Activated CD8-positive, alpha-beta T cell treated with anti-CD3 and anti-CD28 coated beads for 36 hours (primary cell): ENCODE results near the gene NKD2. TPM values are rescaled to one million over a fixed set of nuclear protein-coding genes. Genes with fewer than 3 reads are reported as not detected.

Experiments used
- ATAC-seq: fragments of 200-7000 bp; cut with Tn5 transposase; one replicate; pipeline ENCODE4 v1.10.0; 2021; ENCODE audit warnings: mild to moderate bottlenecking, moderate library complexity
- CTCF ChIA-PET: fragments of 350-600 bp; sonication (Branson Sonifier 250); formaldehyde crosslinking; loops from one replicate; lab custom pipeline; 2021; ENCODE audit warnings: antibody characterized with exemption; lab: Charles Lee
- POLR2A ChIA-PET: fragments of 350-600 bp; sonication (Branson Sonifier 250); formaldehyde crosslinking; loops from one replicate; lab custom pipeline; 2021; ENCODE audit warnings: antibody characterized with exemption; lab: Charles Lee
- DNase-seq: peaks from one replicate; pipeline ENCODE4 v3.0.0-alpha.2; 2020
- H3K27ac Mint-ChIP-seq: one replicate; pipeline ENCODE4 v1.8.0; 2021; ENCODE audit warnings: mild to moderate bottlenecking, mixed read lengths
- H3K27me3 Mint-ChIP-seq: one replicate; pipeline ENCODE4 v1.8.0; 2021; ENCODE audit warnings: mixed read lengths
- H3K36me3 Mint-ChIP-seq: one replicate; pipeline ENCODE4 v1.8.0; 2021; ENCODE audit warnings: low read depth, mixed read lengths
- H3K4me1 Mint-ChIP-seq: one replicate; pipeline ENCODE4 v1.8.0; 2021; ENCODE audit warnings: low read depth, mixed read lengths
- H3K4me3 Mint-ChIP-seq: one replicate; pipeline ENCODE4 v1.8.0; 2021; ENCODE audit warnings: mild to moderate bottlenecking, moderate library complexity, mixed read lengths
- H3K9me3 Mint-ChIP-seq: one replicate; pipeline ENCODE4 v1.8.0; 2021; ENCODE audit warnings: mixed read lengths
- intact Hi-C: fragments of 100-400 bp; cut with micrococcal nuclease; formaldehyde crosslinking; loops from one replicate; pipeline ENCODE4 v1.10.0; 2022
- total RNA-seq, 2 experiments: library from RNA; stranded (reverse); gene quantifications; one replicate each; pipeline ENCODE4 v1.2.3, GENCODE V29; 2021
- TF ChIP-seq, protein P1 (sequence below): fragments of 200-600 bp; IDR thresholded peaks from one replicate; pipeline ENCODE4 v1.8.0; 2022; ENCODE audit warnings: antibody characterized with exemption, mild to moderate bottlenecking

The NKD2 gene
- total RNA-seq, 2 experiments from 2014 or later, result 1.5 to 2.3 TPM

DNA sequence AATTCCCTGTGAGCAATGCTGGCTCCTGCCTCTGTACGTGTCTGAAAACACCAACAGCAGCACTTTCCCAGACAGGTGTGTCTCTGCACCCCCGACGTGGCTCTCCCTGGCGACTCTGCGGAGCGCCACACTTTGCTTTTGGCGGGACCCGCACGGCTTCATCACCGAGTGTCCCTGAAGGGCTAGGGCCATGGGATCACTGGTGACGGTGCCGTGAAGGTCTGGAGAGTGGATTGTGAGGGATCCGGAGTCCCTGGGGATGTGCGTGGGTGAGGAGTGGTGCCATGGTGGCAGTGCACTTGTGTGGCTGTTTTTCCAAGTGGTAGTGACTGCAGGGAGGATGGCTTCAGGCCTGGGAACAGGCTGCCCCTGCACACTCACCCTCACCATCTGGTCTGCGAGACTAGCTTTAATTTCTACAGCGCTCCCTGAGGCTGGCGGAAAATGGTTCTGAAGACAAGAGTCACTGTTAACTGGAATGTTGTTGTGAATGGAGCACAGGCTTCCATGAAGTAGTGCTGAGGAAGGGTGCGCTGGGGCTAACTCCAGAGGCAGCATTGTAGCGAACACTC, 3.2 kb downstream of the NKD2 start:
- H3K9me3 Mint-ChIP-seq, result no peaks in the 10 kb centered on the region
- TF ChIP-seq, protein P1, sequence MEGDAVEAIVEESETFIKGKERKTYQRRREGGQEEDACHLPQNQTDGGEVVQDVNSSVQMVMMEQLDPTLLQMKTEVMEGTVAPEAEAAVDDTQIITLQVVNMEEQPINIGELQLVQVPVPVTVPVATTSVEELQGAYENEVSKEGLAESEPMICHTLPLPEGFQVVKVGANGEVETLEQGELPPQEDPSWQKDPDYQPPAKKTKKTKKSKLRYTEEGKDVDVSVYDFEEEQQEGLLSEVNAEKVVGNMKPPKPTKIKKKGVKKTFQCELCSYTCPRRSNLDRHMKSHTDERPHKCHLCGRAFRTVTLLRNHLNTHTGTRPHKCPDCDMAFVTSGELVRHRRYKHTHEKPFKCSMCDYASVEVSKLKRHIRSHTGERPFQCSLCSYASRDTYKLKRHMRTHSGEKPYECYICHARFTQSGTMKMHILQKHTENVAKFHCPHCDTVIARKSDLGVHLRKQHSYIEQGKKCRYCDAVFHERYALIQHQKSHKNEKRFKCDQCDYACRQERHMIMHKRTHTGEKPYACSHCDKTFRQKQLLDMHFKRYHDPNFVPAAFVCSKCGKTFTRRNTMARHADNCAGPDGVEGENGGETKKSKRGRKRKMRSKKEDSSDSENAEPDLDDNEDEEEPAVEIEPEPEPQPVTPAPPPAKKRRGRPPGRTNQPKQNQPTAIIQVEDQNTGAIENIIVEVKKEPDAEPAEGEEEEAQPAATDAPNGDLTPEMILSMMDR, result no peak
- H3K4me3 Mint-ChIP-seq, result no peak overlapping the region
- POLR2A ChIA-PET, result no interaction called here
- DNase-seq (no peak), ATAC-seq (no peak)
- intact Hi-C loops, result loop anchor here (5.0 kb wide), 1 partner anchor 90 kb away; no protein-coding TSS in a partner anchor
- peaks cover 35% of the 10 kb centered on the region for H3K27me3 Mint-ChIP-seq
- H3K27ac Mint-ChIP-seq, result no peak overlapping the region
- CTCF ChIA-PET, result interaction anchor here (0.9 to 9.8 kb wide), 6 partner anchors 21 to 129 kb away, joined by 3 to 105 read pairs (median 8); no protein-coding TSS in a partner anchor
- no peaks in the 10 kb centered on the region for H3K36me3 Mint-ChIP-seq
- peaks cover 14% of the 10 kb centered on the region for H3K4me1 Mint-ChIP-seq

DNA sequence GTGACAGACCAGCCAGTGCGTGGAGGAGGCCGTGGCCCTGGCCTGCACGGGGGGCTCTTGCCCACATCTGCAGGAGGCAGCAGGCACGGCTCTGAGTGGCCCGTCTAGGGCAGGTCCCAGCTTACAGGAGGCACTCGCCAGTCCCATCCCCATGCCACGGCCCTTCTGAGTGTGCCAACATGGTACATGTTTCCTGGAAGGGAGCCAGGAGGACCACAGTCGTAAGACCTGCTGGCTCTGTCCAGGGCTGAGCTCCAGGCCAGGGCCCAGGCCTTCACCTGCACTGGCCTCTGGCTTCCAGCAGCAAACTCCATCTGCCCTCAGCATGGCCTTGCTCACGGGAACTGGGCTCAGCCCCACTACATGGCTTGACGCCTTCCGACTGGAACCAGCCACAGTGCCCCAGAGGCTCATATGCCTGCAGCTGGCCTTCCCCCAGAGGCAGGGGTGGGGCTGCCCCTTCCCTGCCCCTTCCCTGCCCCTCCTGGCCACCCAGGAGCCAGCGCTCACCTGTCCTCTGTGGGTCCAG, 3.8 kb downstream of the NKD2 start:
- ATAC-seq, result no peak
- H3K4me3 Mint-ChIP-seq, result no peak overlapping the region
- H3K4me1 Mint-ChIP-seq, result peaks cover 14% of the 10 kb centered on the region
- no peaks in the 10 kb centered on the region for H3K36me3 Mint-ChIP-seq
- ChIA-PET POLR2A (no interaction called here), CTCF (interaction anchor here (0.9 to 9.8 kb wide), 4 partner anchors 61 to 128 kb away, joined by 3 to 105 read pairs (median 12); no protein-coding TSS in a partner anchor)
- no peak overlapping the region for H3K27ac Mint-ChIP-seq
- intact Hi-C loops, result loop anchor here (5.0 kb wide), 1 partner anchor 90 kb away; no protein-coding TSS in a partner anchor
- H3K27me3 Mint-ChIP-seq, result peaks cover 31% of the 10 kb centered on the region
- no peaks in the 10 kb centered on the region for H3K9me3 Mint-ChIP-seq
- DNase-seq, result no peak
- TF ChIP-seq, protein P1, result no peak

DNA sequence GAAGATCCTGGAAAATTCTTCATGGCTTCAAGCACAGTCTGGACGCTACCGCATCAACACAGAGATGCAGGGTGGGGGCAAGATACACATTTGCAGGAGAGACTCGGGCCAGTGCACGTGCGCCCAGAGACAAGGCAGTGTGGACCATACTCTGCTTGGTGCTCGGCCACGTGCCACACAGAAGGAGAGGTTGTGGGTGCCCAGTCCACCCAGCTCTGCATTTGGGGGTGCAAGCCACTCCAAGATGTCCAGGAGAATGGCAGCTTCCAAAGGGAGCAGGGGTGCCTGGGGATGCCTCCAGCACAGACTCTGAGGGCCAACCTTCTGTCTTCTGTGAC, 4.3 kb downstream of the NKD2 start:
- intact Hi-C loops, result loop anchor here (5.0 kb wide), 1 partner anchor 91 kb away; no protein-coding TSS in a partner anchor
- DNase-seq (no peak), ATAC-seq (no peak)
- ChIA-PET CTCF (interaction anchor here (0.9 to 9.8 kb wide), 3 partner anchors 44 to 90 kb away, joined by 3 to 105 read pairs (median 3); no protein-coding TSS in a partner anchor), POLR2A (no interaction called here)
- H3K36me3 Mint-ChIP-seq, result no peaks in the 10 kb centered on the region
- H3K4me3 Mint-ChIP-seq, result no peak overlapping the region
- peaks cover 13% of the 10 kb centered on the region for H3K4me1 Mint-ChIP-seq
- H3K27me3 Mint-ChIP-seq, result peaks cover 27% of the 10 kb centered on the region
- TF ChIP-seq, protein P1, result no peak
- no peak overlapping the region for H3K27ac Mint-ChIP-seq
- H3K9me3 Mint-ChIP-seq, result no peaks in the 10 kb centered on the region

DNA sequence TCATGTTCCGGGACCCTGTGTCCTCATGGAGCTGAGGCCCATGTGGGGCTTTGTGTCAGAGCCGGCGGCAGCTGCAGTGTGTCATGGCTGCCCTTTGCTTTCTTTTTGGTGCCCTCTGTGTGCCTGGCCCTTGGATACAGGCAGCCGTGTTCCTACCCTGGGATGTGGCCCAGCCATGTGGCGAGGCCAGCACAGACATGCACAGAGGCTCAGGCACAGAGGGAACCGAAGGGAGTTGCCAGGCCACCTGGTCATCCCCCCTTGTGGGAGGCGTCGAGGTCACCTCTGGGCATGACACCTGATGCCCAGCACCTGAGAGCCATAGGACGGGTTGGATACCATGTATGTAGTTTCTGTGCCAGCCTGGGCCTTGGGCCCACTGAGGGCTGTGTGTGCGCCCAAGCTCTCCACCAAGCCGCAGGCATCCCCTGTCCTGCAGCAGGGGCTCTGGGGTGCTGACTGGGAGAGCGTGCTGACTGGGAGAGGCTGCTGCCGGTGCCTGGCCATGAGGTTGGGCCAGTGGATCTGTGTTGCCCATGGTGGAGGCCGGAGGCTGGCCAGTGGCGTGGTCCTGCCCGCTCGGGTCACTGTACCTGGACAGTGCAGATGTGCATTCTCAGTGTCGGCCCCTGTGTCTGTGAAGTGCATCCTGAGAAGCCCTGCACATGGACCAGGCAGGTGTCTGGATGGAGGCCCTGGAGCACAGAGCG, 4.8 kb downstream of the NKD2 start:
- CTCF ChIA-PET, result interaction anchor here (1.2 to 9.8 kb wide), 2 partner anchors 44 to 91 kb away, joined by 3 to 105 read pairs; no protein-coding TSS in a partner anchor
- ATAC-seq (no peak), DNase-seq (no peak)
- peaks cover 11% of the 10 kb centered on the region for H3K4me1 Mint-ChIP-seq
- peaks cover 24% of the 10 kb centered on the region for H3K27me3 Mint-ChIP-seq
- H3K36me3 Mint-ChIP-seq, result no peaks in the 10 kb centered on the region
- H3K4me3 Mint-ChIP-seq, result no peak overlapping the region
- POLR2A ChIA-PET, result no interaction called here
- intact Hi-C loops, result loop anchor here (5.0 kb wide), 1 partner anchor 91 kb away; no protein-coding TSS in a partner anchor
- H3K27ac Mint-ChIP-seq, result no peak overlapping the region
- no peaks in the 10 kb centered on the region for H3K9me3 Mint-ChIP-seq
- TF ChIP-seq, protein P1, result no peak
